Stimulated activated naive CD8-positive, alpha-beta T cell treated with anti-CD3 and anti-CD28 coated beads, Interleukin-15, Interleukin-2, amounts not matched to agents 100 U/mL and 50 U/mL, for 24 hours (primary cell): ENCODE measurements around the gene WIPF1.
A peak's percentile ranks its signal among the peaks of the same experiment; 100 is the strongest.

Experiments
- ATAC-seq: fragments of 150-1000 bp; cut with Tn5 transposase; one replicate; pipeline ENCODE4 v1.10.0; 2021
- DNase-seq: peaks from one replicate; pipeline ENCODE4 v3.0.0; 2021

WIPF1 gene

DNA sequence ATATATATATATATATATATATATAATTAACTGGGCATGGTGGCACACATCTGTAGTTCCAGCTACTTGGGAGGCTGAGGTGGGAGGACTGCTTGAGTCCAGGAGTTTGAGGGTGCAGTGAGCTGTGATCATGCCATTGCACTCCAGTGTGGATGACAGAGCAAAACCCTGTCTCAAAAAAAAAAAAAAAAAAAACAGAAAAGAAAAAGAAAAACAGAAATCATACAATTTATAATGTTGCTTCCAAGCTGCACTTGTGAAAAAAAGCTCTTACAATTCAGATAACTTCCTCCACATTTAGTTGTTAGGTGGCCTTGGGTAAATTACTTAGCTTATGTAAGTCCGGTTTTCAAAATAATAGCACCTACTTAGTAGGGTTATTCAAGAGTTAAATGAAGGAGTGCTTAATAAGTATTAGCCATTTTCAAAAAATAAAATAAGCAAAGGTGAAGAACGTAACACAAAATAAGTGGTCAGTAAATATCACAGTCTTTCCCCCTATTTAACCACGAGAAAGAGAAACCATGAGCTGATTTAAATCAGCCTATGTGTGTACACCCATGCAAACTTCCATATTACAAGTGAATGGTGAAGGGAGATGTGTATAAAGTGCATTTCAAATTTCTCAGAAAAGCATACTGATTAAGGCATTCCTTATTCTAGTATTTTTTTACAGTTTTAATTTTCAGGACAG, 2.3 kb downstream of the WIPF1 start:
- no peak for ATAC-seq
- no peak for DNase-seq

DNA sequence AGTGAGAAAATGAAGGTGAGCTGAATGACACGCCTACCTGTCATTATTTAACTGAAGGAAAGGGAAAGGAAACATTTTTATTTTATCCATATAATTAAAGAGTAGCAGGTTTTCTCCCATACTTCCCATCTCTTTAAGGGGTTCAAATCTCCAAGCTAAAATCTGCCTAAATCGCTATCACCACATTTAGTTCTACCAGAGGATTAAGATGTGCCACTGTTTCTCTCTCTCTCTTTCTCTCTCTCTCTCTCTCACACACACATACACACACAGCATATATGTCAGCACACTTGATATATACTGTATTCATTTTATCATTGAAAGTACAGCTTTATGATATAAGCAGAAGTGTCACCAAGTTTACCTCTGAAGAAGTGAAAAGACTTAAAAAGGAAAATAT, 3.1 kb downstream of the WIPF1 start:
- DNase-seq (no peak), ATAC-seq (no peak)

DNA sequence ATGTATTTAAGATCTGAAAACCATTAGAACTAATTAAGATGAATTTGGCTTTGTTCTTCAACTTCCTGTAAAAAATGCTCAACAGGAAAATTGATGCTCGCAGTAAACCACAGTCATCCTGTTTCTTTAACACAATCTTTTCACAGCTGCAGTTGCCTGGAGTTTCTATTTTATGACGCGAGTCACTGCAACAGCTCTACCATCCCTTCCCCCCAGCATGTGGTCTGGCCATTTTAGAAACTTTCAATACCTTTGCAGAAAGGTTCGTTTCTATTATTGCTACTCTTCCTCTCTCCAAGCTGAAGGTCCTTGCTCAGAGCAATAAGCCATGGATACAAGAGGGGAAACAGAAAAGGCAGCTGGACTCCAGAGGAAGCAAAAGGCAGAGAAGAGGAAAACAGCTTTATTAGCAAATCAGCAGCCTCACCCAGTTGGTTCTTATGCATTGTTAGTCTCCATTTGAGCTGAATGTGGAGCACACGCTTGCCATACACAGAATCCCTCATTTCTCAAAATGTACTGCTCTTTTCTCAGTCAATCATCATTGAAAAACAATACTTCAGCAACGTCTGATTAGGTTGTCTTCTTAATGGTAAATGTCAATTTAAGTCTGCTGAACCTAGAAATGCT, 3.9 kb downstream of the WIPF1 start:
- DNase-seq (peak; percentile 71), ATAC-seq (peak; percentile 78)

DNA sequence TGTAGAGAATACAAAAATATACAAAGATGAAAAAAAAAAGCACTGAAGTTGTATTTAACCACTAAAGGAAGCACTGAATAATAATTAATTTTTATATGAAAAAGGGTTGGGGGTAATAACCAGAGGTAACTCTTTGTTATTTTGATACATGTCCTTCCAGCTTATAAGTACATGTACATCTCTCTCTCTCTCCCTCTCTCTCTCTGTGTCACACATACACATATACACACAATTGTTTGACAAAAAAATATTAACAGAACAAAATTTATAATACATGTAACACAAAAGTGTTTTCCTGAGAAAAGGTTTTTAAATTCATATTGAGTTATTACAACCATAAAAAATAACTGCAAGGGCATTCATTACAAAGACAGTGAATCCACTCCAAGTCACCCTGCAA, 4.6 kb downstream of the WIPF1 start:
- no peak for DNase-seq

DNA sequence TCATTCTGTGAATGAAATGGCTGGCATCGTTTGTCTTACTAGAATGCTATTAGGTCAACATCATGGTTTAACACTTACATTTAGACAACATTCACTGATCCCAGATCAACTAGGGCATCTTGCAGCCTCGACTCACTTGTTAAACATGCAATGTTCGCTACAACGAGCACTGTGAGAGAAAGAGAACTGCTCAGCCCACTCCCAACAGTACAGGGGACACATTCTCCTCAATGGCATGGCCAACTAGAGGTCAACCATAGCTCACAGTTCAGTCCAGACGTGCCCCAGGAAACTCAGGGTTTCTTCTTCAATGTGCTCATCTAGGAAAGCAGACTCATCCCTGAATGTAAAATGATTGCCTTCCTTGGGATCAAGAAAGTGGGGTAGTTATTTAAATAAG, 5.9 kb downstream of the WIPF1 start:
- ATAC-seq, result no peak

More for the DNA sequence above, 4.6 kb downstream of the WIPF1 start:
- no peak for ATAC-seq

DNA sequence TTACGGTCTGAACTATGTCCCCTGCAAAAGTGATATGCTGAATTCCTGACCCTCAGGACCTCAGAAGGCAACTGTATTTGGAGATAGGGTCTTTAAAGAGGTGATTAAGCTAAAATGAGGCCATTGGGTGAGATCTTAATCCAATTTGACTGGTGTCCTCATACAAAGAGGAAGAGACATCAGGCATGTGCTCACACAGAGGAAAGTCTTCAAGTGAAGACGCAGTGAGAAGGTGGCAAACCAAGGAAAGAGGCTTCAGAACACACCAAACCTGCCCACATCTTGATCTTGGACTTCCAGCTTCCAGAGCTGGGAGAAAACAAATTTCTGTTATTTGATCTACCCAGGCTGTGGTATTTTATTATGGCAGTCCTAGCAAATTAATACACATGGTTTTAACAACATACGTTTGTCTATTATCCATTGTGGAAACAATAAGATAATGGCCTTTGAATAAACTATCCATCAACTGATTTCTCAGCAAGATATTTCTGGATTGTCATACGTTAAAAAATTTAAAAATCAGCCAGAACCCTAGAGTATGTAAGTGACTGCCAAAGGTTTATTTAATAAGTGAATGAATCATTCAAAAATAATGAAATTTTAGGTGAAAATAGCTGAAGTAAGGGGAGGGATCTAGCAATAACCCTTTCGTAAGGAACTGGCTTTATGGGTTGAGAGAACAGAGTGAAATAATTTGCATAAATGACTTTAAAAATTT, 6.5 kb downstream of the WIPF1 start:
- ATAC-seq, result no peak
- DNase-seq, result no peak

More for the DNA sequence above, 5.9 kb downstream of the WIPF1 start:
- DNase-seq, result no peak

DNA sequence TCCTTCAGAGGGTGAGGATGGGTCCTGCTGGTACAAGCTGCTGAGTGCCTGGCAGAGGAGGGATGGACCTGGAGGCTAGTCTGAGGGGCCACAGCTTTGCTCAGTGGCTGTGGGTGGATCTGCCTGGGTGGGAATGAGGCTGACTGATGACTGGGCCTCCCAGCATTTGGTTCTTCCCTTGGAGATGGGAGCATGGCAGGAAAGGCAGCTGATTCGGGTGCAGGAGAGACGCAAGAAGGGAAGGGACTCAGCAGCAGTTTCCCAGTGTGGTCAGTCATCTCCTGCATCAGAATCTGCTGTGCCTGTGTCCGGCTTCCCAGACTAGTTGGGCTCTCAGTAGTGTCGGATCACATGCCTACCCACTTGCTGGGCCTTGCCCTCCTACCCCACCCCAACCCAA, 7.3 kb downstream of the WIPF1 start:
- no peak for DNase-seq

DNA sequence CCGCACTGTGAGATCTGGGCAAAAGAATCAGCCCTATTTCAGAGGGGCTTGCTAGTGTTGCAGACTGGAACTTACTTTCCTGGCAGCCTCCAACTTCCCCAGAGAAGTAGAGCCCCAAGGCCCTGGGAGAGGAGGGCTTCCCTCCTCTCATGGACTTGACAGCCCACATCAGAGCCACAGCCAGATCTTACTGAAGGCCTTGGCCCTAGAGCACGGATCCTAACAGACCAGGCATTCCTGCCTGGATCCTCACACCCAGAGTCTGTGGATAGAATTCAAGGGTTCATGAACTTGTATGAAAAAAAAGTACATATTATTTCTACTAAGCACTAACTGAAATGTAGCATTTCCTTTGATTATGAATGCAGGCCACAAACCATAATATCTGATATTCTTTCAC, 8.3 kb downstream of the WIPF1 start:
- DNase-seq (no peak), ATAC-seq (no peak)

More for the DNA sequence above, 7.3 kb downstream of the WIPF1 start:
- ATAC-seq, result no peak

DNA sequence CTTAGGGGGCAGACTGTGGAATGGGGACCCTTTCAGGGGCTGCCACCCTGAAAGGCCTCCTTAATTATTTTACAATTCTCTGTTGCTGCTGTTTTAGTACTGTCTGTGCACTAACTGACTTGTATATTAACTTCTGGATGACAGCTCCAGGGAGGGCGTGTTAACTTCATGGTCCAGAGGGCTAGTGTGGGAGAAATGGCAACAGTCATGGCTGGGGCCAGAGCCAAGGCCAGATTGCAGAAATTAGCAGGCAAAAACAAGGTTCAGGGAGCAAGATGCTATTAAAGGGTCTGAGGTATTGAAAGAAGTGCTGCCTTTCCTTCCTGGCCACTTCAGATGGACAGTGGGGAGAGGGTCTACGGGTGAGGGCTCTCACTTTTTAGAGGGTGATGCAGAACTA, 9.1 kb downstream of the WIPF1 start:
- ATAC-seq (no peak), DNase-seq (no peak)

DNA sequence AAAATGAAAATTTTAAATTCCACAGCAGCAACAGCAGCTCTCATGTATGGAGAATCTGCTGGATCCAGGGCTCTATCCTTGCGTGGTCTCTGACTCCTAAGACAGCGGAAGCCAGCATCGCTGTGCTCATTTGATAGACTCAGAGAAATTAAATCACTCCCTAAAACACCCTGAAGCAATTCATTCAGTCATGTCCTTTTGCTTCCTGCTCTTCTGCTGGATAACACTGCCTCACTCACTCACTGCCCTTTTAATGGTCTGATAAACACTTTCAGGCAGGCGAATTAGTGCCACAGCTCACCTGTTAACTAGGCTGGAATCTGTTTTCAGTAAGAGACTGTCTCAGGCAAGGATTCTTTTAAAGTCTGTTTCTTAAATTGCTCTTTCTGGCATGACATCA, 10.0 kb downstream of the WIPF1 start:
- ATAC-seq, result no peak
- DNase-seq, result no peak

DNA sequence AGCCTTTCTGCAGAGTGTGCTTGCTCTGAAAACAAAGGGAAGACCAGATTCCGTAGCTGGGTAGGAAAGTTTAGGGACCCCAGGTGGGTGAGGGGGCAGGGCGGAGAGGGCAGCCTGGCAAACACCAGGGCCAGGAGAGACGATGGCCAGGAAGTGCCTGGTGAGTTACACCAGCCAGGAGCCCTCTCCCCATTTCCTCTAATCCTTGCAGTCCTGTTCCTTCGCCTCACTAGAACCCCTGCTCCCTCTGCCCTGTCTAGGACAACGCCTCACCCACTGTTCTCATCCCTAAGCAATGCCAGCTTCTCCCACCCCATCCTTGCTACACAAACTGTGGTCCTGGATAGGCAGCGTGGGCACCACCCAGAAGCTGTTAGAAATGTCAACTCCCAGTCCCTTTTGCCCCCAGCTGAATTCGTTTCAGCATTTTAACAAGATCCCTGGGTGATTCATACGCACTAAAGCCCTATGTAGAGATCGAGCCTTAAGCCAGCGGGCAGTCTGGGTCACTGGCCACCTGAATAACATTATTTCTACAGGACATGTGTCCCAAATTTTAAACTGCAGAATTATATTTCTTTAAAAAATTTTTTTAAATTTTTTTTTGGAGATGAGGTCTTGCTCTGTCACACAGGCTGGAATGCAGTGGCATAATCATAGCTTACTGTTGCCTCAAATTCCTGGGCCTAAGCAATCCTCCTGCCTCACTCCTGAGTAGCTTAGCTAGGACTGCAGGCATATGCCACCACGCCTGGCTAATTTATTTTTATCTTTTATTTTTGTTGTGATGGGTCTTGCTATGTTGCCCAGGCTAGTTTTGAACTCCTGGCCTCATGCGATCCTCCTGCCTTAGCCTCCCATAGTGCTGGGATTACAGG, 10.9 kb downstream of the WIPF1 start:
- DNase-seq (no peak), ATAC-seq (peak; percentile 17)

DNA sequence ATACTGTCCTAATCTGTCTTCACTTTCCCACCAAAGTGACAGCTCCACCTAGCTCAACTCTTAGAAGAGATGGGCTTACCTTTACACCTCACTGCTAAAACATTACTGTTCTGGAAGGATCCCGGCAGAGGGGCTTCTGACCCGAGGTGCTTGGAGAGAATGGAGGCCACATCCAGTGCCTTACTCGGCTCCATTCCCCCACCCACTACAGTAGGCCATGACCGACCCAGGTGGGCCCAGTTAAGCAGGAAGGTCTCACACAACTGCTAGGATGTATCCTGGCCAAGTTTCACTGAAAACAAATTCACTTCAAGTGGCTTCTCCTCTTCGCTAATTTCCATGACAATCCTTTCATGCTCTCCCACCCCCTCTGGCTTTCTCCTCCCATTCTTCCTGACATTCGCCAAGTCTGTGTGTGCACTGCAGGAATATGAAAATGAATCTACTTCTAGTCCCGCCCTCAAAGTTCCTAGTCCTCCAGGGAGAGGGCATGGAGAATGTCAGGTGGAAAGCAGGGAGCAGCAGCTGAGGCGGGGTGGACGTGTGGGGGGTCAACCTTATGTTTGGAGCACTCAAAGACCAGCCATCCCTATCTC, 11.8 kb downstream of the WIPF1 start:
- ATAC-seq, result no peak
- DNase-seq, result no peak

DNA sequence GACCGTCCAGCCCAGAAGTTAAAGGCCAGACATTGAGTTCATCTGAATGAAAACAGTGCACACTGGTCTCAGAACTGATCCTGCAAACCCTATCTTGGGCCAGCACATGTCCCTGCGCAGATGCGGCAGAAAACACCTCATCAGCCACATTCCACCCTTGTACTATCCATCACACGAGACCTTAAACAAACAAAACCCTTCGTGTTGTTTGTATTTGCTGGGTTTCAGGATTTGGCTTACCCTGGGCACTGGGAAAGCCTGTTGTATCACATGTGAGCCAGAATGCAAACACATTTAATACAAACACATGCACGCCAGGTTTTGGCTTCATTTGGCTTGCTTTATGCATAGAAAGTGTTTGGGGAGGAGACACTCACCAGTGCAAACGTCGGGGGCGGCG, 12.5 kb downstream of the WIPF1 start:
- DNase-seq (no peak), ATAC-seq (no peak)

DNA sequence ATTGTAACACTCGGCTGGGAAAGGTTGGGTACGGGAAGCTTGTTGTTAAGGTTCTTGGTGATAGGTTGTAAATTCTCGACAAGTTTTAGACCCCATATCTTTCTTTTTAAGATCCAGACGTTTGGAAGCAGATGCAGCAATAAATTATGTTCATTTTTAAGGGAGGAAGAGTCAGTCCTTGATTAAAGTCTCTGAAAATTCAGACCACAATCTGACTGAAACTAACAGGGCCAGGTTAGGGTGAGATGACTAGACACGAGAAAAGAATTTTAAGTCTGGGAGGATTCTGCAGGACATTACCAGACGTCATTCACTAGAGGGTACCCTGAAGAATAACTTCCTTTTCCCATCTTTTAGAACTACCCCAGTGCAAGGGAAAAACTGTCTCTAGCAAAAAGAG, 16.1 kb downstream of the WIPF1 start:
- DNase-seq (no peak), ATAC-seq (peak; percentile 26)

DNA sequence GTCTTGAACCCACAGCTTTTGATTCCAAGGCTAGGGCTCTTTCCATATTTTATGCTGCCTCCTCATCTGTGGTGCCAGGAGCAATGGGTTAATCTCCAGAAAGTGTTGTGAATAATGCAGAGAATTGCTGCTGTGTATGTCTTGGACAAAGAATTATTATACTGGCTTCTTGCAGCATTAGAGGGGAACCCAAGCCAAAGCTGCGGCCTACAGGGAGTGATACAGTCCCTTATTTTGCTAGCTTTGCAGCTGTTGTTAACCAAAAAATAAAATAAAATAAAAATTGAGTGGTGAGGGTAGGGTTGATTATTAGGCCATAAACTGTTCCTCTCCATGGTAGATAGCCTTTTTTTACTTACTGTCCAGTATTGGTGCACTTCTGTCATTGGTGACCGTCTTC, 16.7 kb downstream of the WIPF1 start:
- ATAC-seq (no peak), DNase-seq (no peak)

DNA sequence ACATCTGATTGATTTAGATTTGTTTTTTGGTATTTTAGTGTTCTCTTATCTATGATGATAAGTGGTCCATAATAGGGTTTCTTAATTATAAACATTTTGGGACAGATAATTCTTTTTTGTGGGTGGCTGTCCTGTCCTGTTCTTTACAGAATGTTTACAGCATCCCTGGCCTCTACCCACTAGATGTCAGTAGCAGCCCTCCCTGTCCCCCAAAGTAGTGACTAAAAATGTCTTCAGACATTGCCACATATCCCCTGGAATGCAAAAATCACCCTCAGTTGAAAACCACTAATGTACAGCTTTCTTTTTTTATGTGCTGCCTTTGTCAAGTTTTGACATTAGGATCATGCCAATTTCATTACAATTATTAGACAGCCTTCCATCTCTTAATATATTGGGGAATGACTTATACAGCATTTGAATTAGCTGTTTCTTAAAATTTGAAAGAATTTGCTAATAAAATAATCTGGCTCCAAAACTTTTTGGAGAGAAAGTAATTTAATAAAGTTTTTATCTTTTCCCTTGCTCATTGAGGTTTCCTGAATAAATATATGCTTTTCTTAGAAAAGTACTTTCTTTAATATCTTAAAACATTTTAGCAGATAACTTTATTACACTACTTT, 19.5 kb downstream of the WIPF1 start:
- DNase-seq (no peak), ATAC-seq (peak; percentile 76)

DNA sequence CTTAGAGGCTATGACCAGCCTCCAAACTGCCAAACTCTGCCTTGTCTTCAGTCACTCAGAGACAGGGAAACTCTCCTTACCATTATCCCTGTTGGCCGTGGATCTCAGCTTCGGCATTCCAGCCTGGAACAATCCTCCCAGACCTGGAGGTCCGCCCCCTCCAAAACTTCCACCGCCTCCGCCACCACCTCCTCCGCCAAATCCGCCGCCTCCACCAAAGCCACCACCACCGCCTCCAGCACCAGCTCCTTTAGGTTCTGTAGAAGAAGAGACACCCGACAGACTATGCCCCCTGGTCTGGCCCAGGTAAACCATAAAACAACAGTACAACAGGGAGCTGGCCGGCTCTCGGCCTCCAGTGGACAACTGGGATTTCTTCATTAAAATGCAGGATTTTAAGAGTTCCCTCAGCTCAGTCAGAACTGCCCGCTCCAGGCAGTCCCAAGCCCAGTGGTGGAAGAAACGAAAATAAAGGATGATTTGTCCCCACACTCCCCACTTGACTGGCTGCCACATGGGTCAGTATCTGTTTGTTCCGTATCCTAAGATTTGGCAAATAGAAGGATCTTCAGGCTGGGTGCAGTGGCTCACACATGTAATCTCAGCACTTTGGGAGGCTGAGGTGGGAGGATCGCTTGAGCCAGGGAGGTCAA, 22.4 kb downstream of the WIPF1 start:
- DNase-seq (no peak), ATAC-seq (no peak)

DNA sequence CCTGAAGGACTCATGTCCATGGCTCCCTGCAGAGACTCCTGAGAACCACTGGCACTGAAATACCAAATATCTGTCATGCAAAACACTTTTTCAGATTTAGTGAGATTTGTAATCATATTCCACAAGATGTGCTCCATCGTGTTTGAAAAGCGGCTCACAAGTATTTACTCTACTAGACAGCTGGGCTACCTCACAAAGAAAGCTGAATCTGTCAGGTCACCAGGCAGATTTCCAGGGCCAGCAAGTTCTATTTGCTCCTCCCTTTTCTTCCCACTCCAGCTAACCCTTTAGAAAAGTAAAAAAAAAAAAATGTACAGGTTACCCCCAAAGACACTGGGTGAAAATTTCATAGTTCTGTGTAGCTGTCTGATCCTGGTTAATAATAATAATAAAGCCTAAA, 22.9 kb downstream of the WIPF1 start:
- DNase-seq (no peak), ATAC-seq (no peak)

DNA sequence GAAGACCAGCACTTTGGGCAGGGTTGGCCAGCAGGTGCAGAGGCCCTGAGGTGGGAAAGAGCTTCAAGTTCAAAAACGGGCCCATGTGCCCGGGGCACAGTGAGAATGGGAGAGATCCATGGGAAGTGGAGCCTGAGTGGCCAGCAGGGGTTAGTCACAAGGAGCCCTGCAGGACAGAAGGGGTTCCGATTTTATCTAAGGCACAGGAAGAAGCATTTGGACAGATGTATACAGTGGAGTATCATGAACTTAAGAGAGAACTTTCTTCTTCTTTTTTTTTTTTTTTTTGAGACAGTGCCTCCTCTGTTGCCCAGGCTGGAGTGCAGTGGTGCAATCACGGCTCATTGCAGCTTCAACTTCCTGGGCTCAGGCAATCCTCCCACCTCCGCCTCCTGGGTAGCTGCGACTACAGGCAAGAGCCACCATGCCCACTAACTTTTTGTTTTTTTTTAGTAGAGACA, 24.0 kb downstream of the WIPF1 start:
- no peak for DNase-seq

DNA sequence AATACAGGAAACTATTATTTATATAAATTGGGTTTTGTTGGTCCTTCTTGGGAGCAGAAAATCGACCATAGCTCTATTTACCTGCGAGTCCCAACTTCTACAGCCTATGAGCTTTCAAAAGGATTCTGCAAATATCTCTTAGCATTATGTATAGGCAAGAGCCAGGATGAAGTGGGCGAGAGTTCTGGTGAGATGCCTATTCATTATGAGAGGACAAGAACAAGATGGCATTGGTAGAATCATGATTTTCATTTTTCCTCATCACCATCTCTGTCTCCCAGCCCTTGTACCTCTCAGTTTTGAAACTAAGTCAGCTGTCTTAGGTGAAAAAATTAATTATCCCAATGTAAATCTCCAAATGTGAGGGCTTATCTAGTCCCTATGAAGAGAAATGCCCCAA, 25.0 kb downstream of the WIPF1 start:
- ATAC-seq (peak; percentile 37), DNase-seq (no peak)

More for the DNA sequence above, 24.0 kb downstream of the WIPF1 start:
- no peak for ATAC-seq
